Measurements from ENCODE around the gene ZDHHC4. TPM values are rescaled to one million over a fixed set of nuclear protein-coding genes. Genes with fewer than 3 reads are reported as not detected.

Gene ZDHHC4
- polyA plus RNA-seq, 1 of the 3 experiments (the other 2 are of a cell fraction), result 169 TPM

GRCh38 chr7:6630007-6630849 lies 53.0 kb downstream of the ZDHHC4 start:
- Histone ChIP-seq H3K4me3 (ENCODE audit: low read depth in 2 of 2, low read length in 1 of 2) (no peak overlapping the region), H3K27me3 (ENCODE audit: insufficient read depth) (no peaks in the 10 kb centered on the region), H3K27ac (ENCODE audit: low read depth in 2 of 2, low read length in 1 of 2) (no peak overlapping the region), H3K9me2 (no peaks in the 10 kb centered on the region), H3F3A (replicated peaks; ENCODE audit: insufficient read depth) (no peaks in the 10 kb centered on the region), H3K36me3 (replicated peaks in 1 of 2; ENCODE audit: control insufficient read depth in 1 of 2, insufficient read depth in 2 of 2, low read length in 1 of 2) (no peaks in the 10 kb centered on the region), H2AFZ (ENCODE audit: low read depth) (no peak overlapping the region), H3K79me2 (ENCODE audit: insufficient read depth) (no peaks in the 10 kb centered on the region), H3K9ac (no peak overlapping the region), H3K4me1 (ENCODE audit: control insufficient read depth in 1 of 2, insufficient read depth in 2 of 2, low read depth in 1 of 2, low read length in 1 of 2) (peaks cover 0 to 8% of the 10 kb centered on the region in 2 experiments; a peak in 1 of 4 replicates), H4K20me1 (ENCODE audit: insufficient read depth) (no peaks in the 10 kb centered on the region), H3K4me2 (no peak overlapping the region), H3K9me3 (no peaks in the 10 kb centered on the region)
- POLR2A ChIA-PET, result no interaction called here
- WGBS (ENCODE audit: low lambda C conversion rate), result 50% methylated on average over 11 of the region's 11 CpGs
- DNase-seq, result no peak
- CTCF ChIA-PET, result interaction anchor here (1.9 kb wide), 1 partner anchor 14 kb away, joined by 4 read pairs; no protein-coding TSS in a partner anchor
- no peak for TF ChIP-seq USF2 (IDR thresholded peaks at IDR 0.05; ENCODE audit: borderline replicate concordance, low read depth, low read length)
- TF ChIP-seq ELF1 (IDR thresholded peaks at IDR 0.05), result no peak
- no peak for TF ChIP-seq NRF1 (IDR thresholded peaks at IDR 0.05; ENCODE audit: low read depth, low read length)
- no peak for TF ChIP-seq YY1 (IDR thresholded peaks at IDR 0.05; ENCODE audit: low read depth)
- TF ChIP-seq GATA2 (CRISPR knock-in tag; IDR thresholded peaks at IDR 0.05), result no peak
- TF ChIP-seq MXI1 (IDR thresholded peaks at IDR 0.05; ENCODE audit: low read depth, low read length), result no peak
- no peak for TF ChIP-seq EP300 (IDR thresholded peaks at IDR 0.05; ENCODE audit: borderline replicate concordance in 1 of 2, low read depth in 1 of 2, low read length in 1 of 2)
- TF ChIP-seq MEF2A (IDR thresholded peaks at IDR 0.05; ENCODE audit: borderline replicate concordance, low read depth), result no peak
- no peak for TF ChIP-seq TAF1 (IDR thresholded peaks at IDR 0.05; ENCODE audit: borderline replicate concordance, low read depth, low read length)
- no peak for TF ChIP-seq TEAD4 (IDR thresholded peaks at IDR 0.05; ENCODE audit: borderline replicate concordance, insufficient read depth)
- TF ChIP-seq SIN3A (IDR thresholded peaks at IDR 0.05; ENCODE audit: borderline replicate concordance, low read depth, low read length), result no peak
- TF ChIP-seq MAX (IDR thresholded peaks at IDR 0.05; ENCODE audit: low read depth), result no peak

GRCh38 chr7:6631605-6632004 lies 54.4 kb downstream of the ZDHHC4 start:
- Histone ChIP-seq H3K4me3 (ENCODE audit: low read depth in 2 of 2, low read length in 1 of 2) (no peak overlapping the region), H3K27me3 (ENCODE audit: insufficient read depth) (no peaks in the 10 kb centered on the region), H3K9me3 (no peaks in the 10 kb centered on the region), H3K4me2 (no peak overlapping the region), H3F3A (replicated peaks; ENCODE audit: insufficient read depth) (no peaks in the 10 kb centered on the region), H3K9me2 (no peaks in the 10 kb centered on the region), H2AFZ (ENCODE audit: low read depth) (no peak overlapping the region), H4K20me1 (ENCODE audit: insufficient read depth) (no peaks in the 10 kb centered on the region), H3K9ac (no peak overlapping the region), H3K79me2 (ENCODE audit: insufficient read depth) (peaks cover 5% of the 10 kb centered on the region), H3K4me1 (ENCODE audit: control insufficient read depth in 1 of 2, insufficient read depth in 2 of 2, low read depth in 1 of 2, low read length in 1 of 2) (peaks cover 0 to 12% of the 10 kb centered on the region in 2 experiments; a peak in 1 of 4 replicates), H3K36me3 (replicated peaks in 1 of 2; ENCODE audit: control insufficient read depth in 1 of 2, insufficient read depth in 2 of 2, low read length in 1 of 2) (no peaks in the 10 kb centered on the region), H3K27ac (ENCODE audit: low read depth in 2 of 2, low read length in 1 of 2) (no peak overlapping the region)
- no peak for DNase-seq
- TF ChIP-seq FOXM1 (IDR thresholded peaks at IDR 0.05; ENCODE audit: low read depth) (no peak), MXI1 (IDR thresholded peaks at IDR 0.05; ENCODE audit: low read depth, low read length) (no peak), IRF3 (IDR thresholded peaks at IDR 0.05; ENCODE audit: low read depth, low read length) (no peak), USF2 (IDR thresholded peaks at IDR 0.05; ENCODE audit: borderline replicate concordance, low read depth, low read length) (no peak), POLR2AphosphoS5 (IDR thresholded peaks at IDR 0.05; ENCODE audit: low read depth, low read length) (no peak), CTCF (IDR thresholded peaks at IDR 0.05) (no peak), TEAD4 (IDR thresholded peaks at IDR 0.05; ENCODE audit: borderline replicate concordance, insufficient read depth) (no peak), ELF1 (IDR thresholded peaks at IDR 0.05) (no peak), GATA2 (CRISPR knock-in tag; IDR thresholded peaks at IDR 0.05) (no peak)
- CTCF ChIA-PET, result no interaction called here
- POLR2A ChIA-PET, result no interaction called here
- 78% methylated on average over 7 of the region's 7 CpGs for WGBS (ENCODE audit: low lambda C conversion rate)
